ENCODE results near the gene MS4A6A. TPM values are rescaled to one million over a fixed set of nuclear protein-coding genes. Genes with fewer than 3 reads are reported as not detected.
"Not testable (repeated sequence)": the region's sequence is repeated elsewhere in the genome, so short reads cannot be mapped to it uniquely, and the experiment has no call there.

The MS4A6A gene
- total RNA-seq, 2 experiments from 2014 or later: not detected

DNA sequence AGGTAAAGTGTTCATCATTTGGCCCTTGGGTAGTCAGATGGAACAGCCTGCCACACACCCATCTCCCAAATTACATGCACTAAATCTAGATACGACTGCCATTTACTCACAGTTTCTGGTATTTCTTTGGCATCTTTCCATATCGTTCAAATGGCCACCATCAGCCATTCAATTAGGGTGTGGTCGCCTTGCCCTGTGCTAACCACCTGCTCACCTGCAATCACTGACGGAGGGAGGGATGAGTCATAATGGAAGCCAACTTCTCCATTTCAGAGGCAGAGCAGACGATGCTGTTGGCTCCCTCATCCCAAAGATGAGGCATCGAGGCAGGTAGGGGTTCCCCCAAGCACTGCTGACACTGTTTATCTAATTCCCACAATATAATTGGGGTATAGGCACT lies 14.6 kb downstream of the MS4A6A start:
- DNase-seq: no peak
- H3K4me3 Mint-ChIP-seq: no peak overlapping the region
- CTCF ChIA-PET: no interaction called here
- peaks cover 8% of the 10 kb centered on the region for H3K4me1 Mint-ChIP-seq
- H3K27ac Mint-ChIP-seq: no peak overlapping the region
- POLR2A ChIA-PET: no interaction called here
- peaks cover 6% of the 10 kb centered on the region for H3K27me3 Mint-ChIP-seq
- H3K36me3 Mint-ChIP-seq (ENCODE audit: low read depth): no peaks in the 10 kb centered on the region
- peaks cover 15% of the 10 kb centered on the region for H3K9me3 Mint-ChIP-seq

- DNase-seq: no peak
- Mint-ChIP-seq H3K36me3 (ENCODE audit: low read depth) (no peaks in the 10 kb centered on the region), H3K27ac (no peak overlapping the region), H3K4me3 (no peak overlapping the region), H3K4me1 (peaks cover 8% of the 10 kb centered on the region), H3K9me3 (peaks cover 15% of the 10 kb centered on the region), H3K27me3 (peaks cover 6% of the 10 kb centered on the region)
- ChIA-PET POLR2A (no interaction called here), CTCF (interaction anchor here (1.1 kb wide), 1 partner anchor 8 kb away, joined by 3 read pairs; no protein-coding TSS in a partner anchor)
Measured at GRCh38 chr11:60165951-60166350, 16.9 kb downstream of the MS4A6A start.

DNA sequence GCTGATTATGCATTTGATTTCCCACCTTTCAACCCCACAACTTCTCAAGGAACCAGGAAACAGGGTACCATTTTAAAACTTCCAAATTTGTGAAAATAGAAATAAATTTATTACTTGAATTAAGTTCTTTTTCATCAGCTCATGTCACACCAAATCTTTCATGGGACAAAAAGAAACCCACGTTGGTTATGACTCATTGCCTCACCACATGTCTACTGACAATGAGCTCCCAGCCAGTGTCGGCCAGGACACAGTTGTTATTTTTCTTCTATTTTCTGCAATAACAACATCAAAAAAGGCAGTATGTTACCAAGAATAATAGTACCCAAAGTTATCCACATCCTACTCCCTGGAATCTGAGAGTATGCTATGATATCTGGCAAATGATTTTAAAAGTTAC lies 17.3 kb downstream of the MS4A6A start:
- DNase-seq: no peak
- POLR2A ChIA-PET: no interaction called here
- Mint-ChIP-seq H3K27me3 (peaks cover 5% of the 10 kb centered on the region), H3K4me1 (peaks cover 8% of the 10 kb centered on the region), H3K36me3 (ENCODE audit: low read depth) (no peaks in the 10 kb centered on the region), H3K9me3 (peaks cover 15% of the 10 kb centered on the region), H3K27ac (no peak overlapping the region), H3K4me3 (no peak overlapping the region)
- CTCF ChIA-PET: interaction anchor here (1.1 kb wide), 1 partner anchor 8 kb away, joined by 3 read pairs; no protein-coding TSS in a partner anchor

GRCh38 chr11:60164550-60165075 lies 18.3 kb downstream of the MS4A6A start:
- POLR2A ChIA-PET: no interaction called here
- CTCF ChIA-PET: interaction anchor here (0.7 kb wide), 1 partner anchor 504 kb away, joined by 3 read pairs; no protein-coding TSS in a partner anchor
- no peak for DNase-seq
- peaks cover 4% of the 10 kb centered on the region for H3K27me3 Mint-ChIP-seq
- H3K27ac Mint-ChIP-seq: no peak overlapping the region
- H3K4me3 Mint-ChIP-seq: no peak overlapping the region
- no peaks in the 10 kb centered on the region for H3K36me3 Mint-ChIP-seq (ENCODE audit: low read depth)
- peaks cover 8% of the 10 kb centered on the region for H3K4me1 Mint-ChIP-seq
- H3K9me3 Mint-ChIP-seq: peaks cover 12% of the 10 kb centered on the region

DNA sequence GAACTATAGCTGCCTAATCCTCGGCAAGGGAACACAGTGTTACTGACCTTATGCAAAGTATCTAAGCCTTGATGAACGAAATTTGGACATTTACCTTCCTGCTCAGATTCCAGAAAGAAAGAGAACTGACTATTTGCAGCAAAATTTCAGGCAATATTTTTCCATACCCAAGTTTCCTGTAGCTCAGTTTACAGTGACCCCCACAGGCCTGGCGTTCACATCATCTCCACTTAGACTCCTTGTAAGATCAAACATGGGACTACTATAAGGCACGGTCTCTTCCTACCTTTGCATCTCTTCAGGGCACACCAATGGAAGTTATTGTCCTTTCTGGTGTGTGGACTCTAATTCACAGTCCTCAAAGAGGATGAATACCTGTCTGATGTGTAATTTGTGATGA lies 21.1 kb downstream of the MS4A6A start:
- DNase-seq: no peak
- Mint-ChIP-seq H3K27me3 (peaks cover 7% of the 10 kb centered on the region), H3K27ac (no peak overlapping the region), H3K9me3 (peaks cover 7% of the 10 kb centered on the region), H3K4me1 (peaks cover 8% of the 10 kb centered on the region), H3K4me3 (no peak overlapping the region), H3K36me3 (ENCODE audit: low read depth) (no peaks in the 10 kb centered on the region)
- POLR2A ChIA-PET: no interaction called here
- CTCF ChIA-PET: no interaction called here

GRCh38 chr11:60161107-60161506 lies 21.8 kb downstream of the MS4A6A start:
- Mint-ChIP-seq H3K27me3 (peaks cover 8% of the 10 kb centered on the region), H3K4me1 (peaks cover 10% of the 10 kb centered on the region), H3K27ac (no peak overlapping the region), H3K4me3 (no peak overlapping the region), H3K36me3 (ENCODE audit: low read depth) (no peaks in the 10 kb centered on the region), H3K9me3 (peaks cover 7% of the 10 kb centered on the region)
- ChIA-PET POLR2A (no interaction called here), CTCF (no interaction called here)
- DNase-seq: no peak

DNA sequence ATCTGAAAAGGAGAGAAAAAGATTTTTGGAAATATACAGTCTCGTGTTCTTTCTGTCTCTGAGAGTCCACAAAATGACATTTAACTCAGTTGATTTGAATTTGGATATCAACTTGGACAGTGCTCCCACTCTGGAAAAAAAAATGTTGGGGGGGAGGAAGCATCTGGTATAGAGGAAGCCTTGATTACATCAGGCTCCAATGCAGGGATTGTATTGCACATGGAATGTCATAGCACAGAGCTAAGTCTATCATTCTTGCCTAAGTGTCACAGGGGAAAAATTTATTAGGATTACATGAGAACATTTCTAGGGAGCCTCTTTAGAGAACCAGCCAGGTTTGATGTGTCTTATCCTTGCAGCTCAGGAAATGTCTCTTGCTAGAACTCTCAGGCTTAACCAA lies 23.0 kb downstream of the MS4A6A start:
- H3K36me3 Mint-ChIP-seq (ENCODE audit: low read depth): no peaks in the 10 kb centered on the region
- H3K27me3 Mint-ChIP-seq: peaks cover 10% of the 10 kb centered on the region
- no peak overlapping the region for H3K4me3 Mint-ChIP-seq
- no peak for DNase-seq
- no peak overlapping the region for H3K27ac Mint-ChIP-seq
- H3K4me1 Mint-ChIP-seq: peaks cover 9% of the 10 kb centered on the region
- ChIA-PET CTCF (no interaction called here), POLR2A (no interaction called here)
- H3K9me3 Mint-ChIP-seq: peaks cover 5% of the 10 kb centered on the region

GRCh38 chr11:60159284-60159683 lies 23.6 kb downstream of the MS4A6A start:
- H3K27me3 Mint-ChIP-seq: peaks cover 10% of the 10 kb centered on the region
- H3K4me1 Mint-ChIP-seq: peaks cover 6% of the 10 kb centered on the region
- CTCF ChIA-PET: no interaction called here
- H3K4me3 Mint-ChIP-seq: no peak overlapping the region
- H3K9me3 Mint-ChIP-seq: peaks cover 5% of the 10 kb centered on the region
- no peaks in the 10 kb centered on the region for H3K36me3 Mint-ChIP-seq (ENCODE audit: low read depth)
- no peak overlapping the region for H3K27ac Mint-ChIP-seq
- POLR2A ChIA-PET: no interaction called here
- no peak for DNase-seq

GRCh38 chr11:60158636-60159035 lies 24.2 kb downstream of the MS4A6A start:
- ChIA-PET CTCF (no interaction called here), POLR2A (no interaction called here)
- Mint-ChIP-seq H3K9me3 (peaks cover 1% of the 10 kb centered on the region), H3K27me3 (peaks cover 10% of the 10 kb centered on the region), H3K4me1 (peaks cover 6% of the 10 kb centered on the region), H3K36me3 (ENCODE audit: low read depth) (no peaks in the 10 kb centered on the region), H3K4me3 (no peak overlapping the region), H3K27ac (no peak overlapping the region)
- DNase-seq: no peak

DNA sequence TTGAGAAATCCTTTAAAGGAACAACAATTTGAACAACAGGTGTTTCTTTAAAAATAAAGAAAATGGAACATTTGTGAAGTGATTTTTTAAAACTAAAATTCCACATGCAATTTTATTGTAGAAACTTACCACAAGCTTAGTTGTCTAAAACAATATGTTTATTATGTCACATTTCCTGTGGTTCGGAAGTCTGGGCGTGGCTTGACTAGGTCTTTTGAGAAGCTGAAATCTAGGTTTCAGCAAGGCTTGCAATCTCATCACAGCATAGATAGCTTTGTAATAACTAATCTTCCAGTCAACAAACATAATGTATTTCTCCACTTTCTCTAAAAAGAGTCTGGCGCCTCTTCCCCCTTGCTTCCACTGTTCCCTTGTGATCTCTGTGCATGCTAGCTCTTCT lies 27.0 kb downstream of the MS4A6A start:
- no peak overlapping the region for H3K4me3 Mint-ChIP-seq
- no peak overlapping the region for H3K27ac Mint-ChIP-seq
- DNase-seq: no peak
- H3K27me3 Mint-ChIP-seq: peaks cover 14% of the 10 kb centered on the region
- POLR2A ChIA-PET: no interaction called here
- CTCF ChIA-PET: no interaction called here
- no peaks in the 10 kb centered on the region for H3K36me3 Mint-ChIP-seq (ENCODE audit: low read depth)
- H3K4me1 Mint-ChIP-seq: peaks cover 6% of the 10 kb centered on the region
- H3K9me3 Mint-ChIP-seq: no peaks in the 10 kb centered on the region

DNA sequence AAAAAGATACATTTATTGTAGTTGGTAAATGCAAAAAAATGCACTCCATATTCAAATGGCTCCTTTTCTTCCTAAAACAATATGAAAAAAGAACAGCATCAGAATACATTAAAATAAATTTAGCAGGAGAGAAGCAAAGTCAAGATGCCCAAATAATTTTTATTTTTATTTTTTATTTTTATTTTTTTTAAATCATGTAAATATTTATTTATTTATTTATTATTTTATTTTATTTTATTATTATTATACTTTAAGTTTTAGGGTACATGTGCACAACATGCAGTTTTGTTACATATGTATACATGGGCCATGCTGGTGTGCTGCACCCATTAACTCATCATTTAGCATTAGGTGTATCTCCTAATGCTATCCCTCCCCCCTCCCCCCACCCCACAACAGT lies 30.2 kb downstream of the MS4A6A start:
- H3K4me1 Mint-ChIP-seq; POLR2A ChIA-PET; H3K36me3 Mint-ChIP-seq (ENCODE audit: low read depth); H3K9me3 Mint-ChIP-seq; CTCF ChIA-PET; DNase-seq; H3K4me3 Mint-ChIP-seq; H3K27ac Mint-ChIP-seq; H3K27me3 Mint-ChIP-seq: not testable (repeated sequence)

DNA sequence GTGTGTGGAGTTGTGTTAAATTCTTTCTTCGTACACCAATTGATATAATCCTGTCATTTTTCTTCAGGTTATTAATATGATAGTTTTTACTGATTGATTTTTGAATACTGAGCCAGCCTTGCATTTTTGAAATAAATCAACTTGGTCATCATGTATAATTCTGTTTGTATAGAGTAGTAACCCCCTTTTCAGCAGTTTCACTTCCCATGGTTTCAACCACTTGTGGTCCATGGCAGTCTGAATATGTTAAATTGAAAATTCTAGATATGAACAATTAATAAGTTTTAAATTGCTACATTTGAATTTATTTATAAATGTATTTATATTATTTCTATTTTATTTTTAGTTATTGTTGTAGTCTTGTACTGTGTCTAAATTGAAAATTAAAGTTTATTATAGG lies 32.6 kb downstream of the MS4A6A start:
- Mint-ChIP-seq H3K4me1 (no peaks in the 10 kb centered on the region), H3K9me3 (no peaks in the 10 kb centered on the region), H3K36me3 (ENCODE audit: low read depth) (no peaks in the 10 kb centered on the region)

DNA sequence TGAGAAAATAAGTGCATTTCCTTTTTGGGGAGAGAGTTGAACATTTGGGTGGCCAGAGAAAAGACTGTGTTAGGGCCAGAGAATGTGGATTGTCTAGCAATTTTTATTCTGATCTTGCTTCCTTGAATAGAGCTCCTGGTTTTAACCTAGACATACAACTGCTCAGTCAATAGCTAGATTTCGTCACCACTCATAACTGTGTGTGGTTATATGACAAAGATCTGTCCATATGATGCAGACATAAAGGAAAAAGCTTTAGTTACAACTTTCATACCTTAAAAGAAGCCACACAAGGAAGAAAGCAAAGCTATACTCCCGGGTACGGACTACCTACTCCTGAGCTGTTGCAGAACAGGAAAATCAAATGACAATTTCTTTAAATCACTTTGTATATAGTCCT lies 37.2 kb downstream of the MS4A6A start:
- Mint-ChIP-seq H3K4me1 (no peaks in the 10 kb centered on the region), H3K4me3 (no peak overlapping the region), H3K27ac (no peak overlapping the region)

More for the DNA sequence above, 32.6 kb downstream of the MS4A6A start:
- CTCF ChIA-PET: no interaction called here
- POLR2A ChIA-PET: no interaction called here
- Mint-ChIP-seq H3K27me3 (peaks cover 4% of the 10 kb centered on the region), H3K4me3 (no peak overlapping the region), H3K27ac (no peak overlapping the region)
- DNase-seq: no peak

DNA sequence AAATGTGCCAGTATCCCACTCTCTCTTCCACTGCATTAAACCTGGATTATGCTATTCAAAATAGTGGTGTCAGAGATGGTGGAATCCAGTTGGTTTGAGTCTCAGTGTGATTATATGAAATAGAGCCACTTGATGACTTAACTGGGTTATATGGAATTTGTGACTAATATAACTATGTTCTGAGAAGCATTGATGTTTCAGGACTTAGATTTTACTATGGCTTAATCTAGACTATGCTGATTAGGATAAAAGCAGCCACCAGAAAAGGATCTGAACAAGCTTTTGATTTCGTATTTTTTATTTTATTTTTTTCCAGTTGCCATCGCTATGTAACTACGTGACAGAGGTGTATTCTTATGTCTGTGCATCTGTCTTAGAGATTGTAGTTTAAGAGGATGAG lies 39.1 kb downstream of the MS4A6A start:
- H3K4me3 Mint-ChIP-seq: no peak overlapping the region
- ChIA-PET POLR2A (no interaction called here), CTCF (interaction anchor here (0.9 kb wide), 1 partner anchor 51 kb away, joined by 3 read pairs; no protein-coding TSS in a partner anchor)
- H3K36me3 Mint-ChIP-seq (ENCODE audit: low read depth): no peaks in the 10 kb centered on the region
- H3K9me3 Mint-ChIP-seq: no peaks in the 10 kb centered on the region
- no peak overlapping the region for H3K27ac Mint-ChIP-seq
- no peak for DNase-seq
- no peaks in the 10 kb centered on the region for H3K4me1 Mint-ChIP-seq
- H3K27me3 Mint-ChIP-seq: peaks cover 6% of the 10 kb centered on the region

More for the DNA sequence above, 37.2 kb downstream of the MS4A6A start:
- ChIA-PET POLR2A (no interaction called here), CTCF (no interaction called here)
- DNase-seq: no peak
- Mint-ChIP-seq H3K36me3 (ENCODE audit: low read depth) (no peaks in the 10 kb centered on the region), H3K9me3 (no peaks in the 10 kb centered on the region), H3K27me3 (peaks cover 3% of the 10 kb centered on the region)
